Fibroblast of mammary gland (primary cell): ENCODE results near the gene PLCL2.

Source experiments
- DNase-seq: peaks from one replicate; pipeline ENCODE4 v3.0.0-alpha.2; 2010; ENCODE audit warnings: low read depth
- H3K4me3 ChIP-seq: 2 replicates; pipeline ENCODE4 v1.5.1; 2011; ENCODE audit warnings: low read depth, mild to moderate bottlenecking, low read length, moderate library complexity; ENCODE audit not compliant: control insufficient read depth
- CTCF ChIP-seq: conservative IDR thresholded peaks from 2 replicates; pipeline ENCODE4 v1.5.1; 2011; ENCODE audit warnings: low read depth, low read length, inconsistent platforms; ENCODE audit not compliant: control insufficient read depth, insufficient read depth

Gene PLCL2

GRCh38 chr3:17028363-17028762 lies 143.6 kb downstream of the PLCL2 start:
- H3K4me3 ChIP-seq = no peak overlapping the region
- DNase-seq = no peak
- TF ChIP-seq CTCF = no peak

DNA sequence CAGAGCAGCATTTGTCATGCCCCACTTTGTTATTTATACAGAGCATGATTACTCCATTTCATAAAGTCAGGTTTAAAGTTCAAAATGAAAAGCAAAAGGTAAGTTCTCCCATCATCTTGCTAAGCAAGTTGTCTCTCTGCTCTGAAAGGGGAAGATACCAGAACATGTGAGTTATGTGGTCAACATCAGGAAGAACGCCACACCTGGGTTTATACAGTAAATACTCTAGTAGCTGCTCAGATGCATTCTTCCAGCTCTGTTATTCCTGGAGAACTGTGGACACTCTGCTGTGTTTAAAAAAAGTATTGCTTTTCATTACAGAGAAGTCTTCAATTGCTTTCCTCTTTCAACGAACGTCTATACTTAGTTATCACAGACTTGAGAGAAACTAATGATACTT lies 145.7 kb downstream of the PLCL2 start:
- no peak for TF ChIP-seq CTCF
- no peak overlapping the region for H3K4me3 ChIP-seq
- DNase-seq = no peak

GRCh38 chr3:17030956-17031652 lies 146.3 kb downstream of the PLCL2 start:
- H3K4me3 ChIP-seq = no peak overlapping the region
- no peak for TF ChIP-seq CTCF
- DNase-seq = peak; percentile 44

- TF ChIP-seq CTCF = peak; percentile 86
- peak; percentile 67 for DNase-seq
- no peak overlapping the region for H3K4me3 ChIP-seq
Observed at GRCh38 chr3:17032407-17033034, 147.8 kb downstream of the PLCL2 start.

GRCh38 chr3:17033516-17034168 lies 148.9 kb downstream of the PLCL2 start:
- H3K4me3 ChIP-seq = no peak overlapping the region
- DNase-seq = peak; percentile 55
- no peak for TF ChIP-seq CTCF

- DNase-seq = no peak
- no peak for TF ChIP-seq CTCF
- no peak overlapping the region for H3K4me3 ChIP-seq
Observed at GRCh38 chr3:17035033-17035432, 150.3 kb downstream of the PLCL2 start.
